SH-SY5Y (cell line): ENCODE measurements around the gene IL16.

Experiments used
- GATA2 ChIP-seq: IDR thresholded peaks from 2 replicates; pipeline ENCODE4 v1.6.1; 2011; ENCODE audit warnings: mild to moderate bottlenecking, low read depth, low read length
- GATA3 ChIP-seq: IDR thresholded peaks from 2 replicates; pipeline ENCODE4 v1.6.1; 2011; ENCODE audit warnings: low read depth, mild to moderate bottlenecking, low read length, moderate library complexity

IL16 gene

GRCh38 chr15:81268881-81269601, 72.4 kb downstream of the IL16 start:
- TF ChIP-seq GATA2 (no peak), GATA3 (no peak)

- TF ChIP-seq GATA2 (no peak), GATA3 (no peak)
These were observed 73.5 kb downstream of the IL16 start for GRCh38 chr15:81270188-81270587.

- TF ChIP-seq GATA3, result no peak
- TF ChIP-seq GATA2, result no peak
These were observed 74.3 kb downstream of the IL16 start for GRCh38 chr15:81270781-81271491.

- no peak for TF ChIP-seq GATA2
- no peak for TF ChIP-seq GATA3
These were observed 75.3 kb downstream of the IL16 start for GRCh38 chr15:81271761-81272644.

- no peak for TF ChIP-seq GATA2
- no peak for TF ChIP-seq GATA3
These were observed 76.5 kb downstream of the IL16 start for GRCh38 chr15:81273200-81273599.

- TF ChIP-seq GATA3 (no peak), GATA2 (no peak)
These were observed 77.2 kb downstream of the IL16 start for GRCh38 chr15:81273855-81274254.

GRCh38 chr15:81274255-81274654, 77.6 kb downstream of the IL16 start:
- TF ChIP-seq GATA2, result no peak
- TF ChIP-seq GATA3, result no peak

GRCh38 chr15:81274931-81275707, 78.4 kb downstream of the IL16 start:
- no peak for TF ChIP-seq GATA3
- TF ChIP-seq GATA2, result no peak

GRCh38 chr15:81275711-81276392, 79.2 kb downstream of the IL16 start:
- TF ChIP-seq GATA2 (no peak), GATA3 (no peak)

GRCh38 chr15:81276967-81277366, 80.3 kb downstream of the IL16 start:
- TF ChIP-seq GATA2, result no peak

- TF ChIP-seq GATA3, result no peak
- no peak for TF ChIP-seq GATA2
These were observed 81.2 kb downstream of the IL16 start for GRCh38 chr15:81277851-81278250.

- no peak for TF ChIP-seq GATA3
- TF ChIP-seq GATA2, result no peak
These were observed 81.8 kb downstream of the IL16 start for GRCh38 chr15:81278306-81279029.
